ENCODE measurements around the gene KRT15.

Gene KRT15

DNA sequence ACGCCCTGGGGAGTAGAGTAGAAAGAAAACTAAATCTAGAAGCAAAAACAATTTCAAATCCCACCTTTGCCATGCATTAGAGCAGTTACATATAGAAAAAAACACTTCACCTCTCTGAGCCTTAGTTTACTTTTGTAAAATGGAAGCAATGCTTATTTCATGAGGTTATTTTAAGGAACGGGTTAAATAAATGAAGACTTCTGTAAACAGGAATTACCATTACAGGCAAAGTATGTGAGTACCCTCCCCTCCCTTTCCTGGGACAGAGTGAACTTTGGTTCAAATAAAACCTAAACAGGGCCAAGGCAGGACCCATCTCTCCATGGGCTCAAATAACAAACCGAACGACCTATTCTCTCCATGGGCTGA lies 4.5 kb upstream of the KRT15 start:
- no peak for DNase-seq

DNA sequence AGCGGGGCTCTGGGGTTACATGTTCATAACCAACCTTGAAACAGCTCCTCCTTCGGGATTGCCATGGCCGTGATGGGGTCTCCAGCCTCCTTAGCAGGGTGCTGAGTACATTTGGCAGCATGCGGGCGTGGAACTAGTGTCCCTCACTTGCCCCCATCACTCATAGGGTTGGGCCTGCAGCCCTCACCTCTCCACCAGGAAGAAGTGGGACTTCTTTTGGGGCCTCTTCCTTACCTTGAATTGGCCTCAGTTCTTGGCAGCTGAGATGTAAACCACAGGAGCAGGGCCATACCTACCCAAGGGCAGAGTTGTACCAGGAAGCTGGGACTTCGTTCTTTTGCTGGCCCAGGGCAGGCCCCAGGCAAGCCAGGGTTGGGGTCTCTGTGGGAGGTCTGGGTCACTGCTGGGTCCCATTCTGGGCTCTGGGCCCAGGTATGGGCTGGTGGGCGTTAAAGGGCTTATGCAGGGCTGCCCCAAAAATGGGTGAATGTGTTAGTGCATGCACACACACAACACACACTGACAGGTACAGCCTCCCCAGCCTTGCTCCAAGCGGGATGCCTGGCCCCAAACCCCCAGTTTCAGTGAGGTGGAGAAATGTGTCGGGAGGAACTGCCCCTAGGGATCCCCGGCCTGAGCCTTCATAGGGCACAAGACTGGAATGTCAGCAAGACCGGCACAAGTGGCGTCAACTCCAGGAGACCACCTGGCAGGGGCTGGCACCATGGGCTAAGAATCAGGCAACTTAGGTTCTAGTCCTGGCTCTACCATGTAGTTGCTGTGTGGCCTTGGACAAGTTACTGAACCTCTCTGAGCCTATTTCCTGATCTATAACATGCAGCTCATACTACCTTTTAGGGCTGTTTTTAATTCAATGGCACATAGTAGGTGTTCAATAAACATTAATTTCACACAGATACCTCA lies 3.9 kb upstream of the KRT15 start:
- DNase-seq: no peak

DNA sequence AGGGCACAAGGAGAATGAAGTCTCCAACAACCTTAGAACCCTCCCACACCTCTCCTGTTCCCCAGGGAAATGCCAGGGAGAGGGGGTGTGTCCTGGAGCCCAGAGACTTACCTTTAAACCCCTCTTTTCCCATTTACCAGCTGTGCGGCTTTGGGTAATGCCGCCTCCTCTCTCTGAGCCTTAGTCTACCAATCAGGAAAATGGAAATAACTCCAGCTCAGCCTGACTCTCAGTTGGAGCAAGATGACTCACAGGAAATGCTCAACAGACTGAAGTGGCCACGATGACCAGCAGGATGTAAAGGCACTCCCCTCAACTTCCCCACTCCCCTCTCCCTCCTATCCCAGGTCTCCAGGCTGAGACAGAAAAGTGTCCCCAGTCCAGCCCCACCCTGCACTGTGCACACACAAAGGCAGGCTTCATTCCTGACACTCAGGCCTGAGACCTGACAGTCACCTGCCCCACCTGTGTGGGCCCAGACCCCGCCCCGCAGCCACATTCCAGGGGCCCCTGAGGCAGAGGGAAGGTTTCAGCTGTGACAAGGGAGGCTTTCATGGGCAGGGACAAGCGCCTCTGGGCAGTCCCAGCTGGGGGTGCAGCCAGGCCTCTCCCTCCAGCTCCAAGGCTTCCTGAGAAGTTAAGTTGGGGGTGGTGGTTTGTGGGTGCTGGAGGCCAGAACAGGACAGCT lies 3.0 kb upstream of the KRT15 start:
- no peak for DNase-seq

DNA sequence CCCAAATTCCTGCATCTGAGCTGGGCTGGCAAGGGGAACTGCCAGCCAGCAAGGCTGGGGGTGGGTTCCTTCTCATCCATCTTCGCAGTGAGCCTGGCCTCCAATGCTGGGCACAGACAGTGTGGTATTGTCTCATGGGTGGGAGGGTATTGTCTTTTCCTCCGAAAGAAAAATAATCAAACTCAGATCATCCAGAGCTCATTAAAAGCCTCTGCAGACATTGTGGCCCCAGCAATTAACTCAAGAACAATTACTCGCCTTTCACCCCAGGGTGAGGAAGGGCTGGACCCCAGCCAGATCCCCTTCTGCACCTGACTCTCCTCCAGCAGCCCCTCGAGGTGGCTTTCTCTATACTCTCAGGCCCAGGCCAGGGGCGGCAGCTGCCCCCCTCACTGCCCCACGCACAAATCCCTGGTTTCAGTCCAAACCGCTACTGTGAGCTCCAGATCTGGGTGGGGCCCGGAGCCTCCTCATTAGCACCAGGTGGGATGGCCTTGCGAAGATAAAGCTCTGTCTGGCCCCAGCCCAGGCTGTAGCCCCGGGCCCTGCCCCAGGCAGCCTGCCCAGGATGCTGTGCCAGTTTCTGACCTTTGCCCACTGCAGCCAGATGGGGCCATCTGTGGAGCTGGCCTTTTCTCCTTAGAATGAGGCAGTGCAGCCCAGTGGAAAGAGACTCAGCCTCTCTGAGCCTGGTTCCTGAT lies 2.3 kb upstream of the KRT15 start:
- no peak for DNase-seq

DNA sequence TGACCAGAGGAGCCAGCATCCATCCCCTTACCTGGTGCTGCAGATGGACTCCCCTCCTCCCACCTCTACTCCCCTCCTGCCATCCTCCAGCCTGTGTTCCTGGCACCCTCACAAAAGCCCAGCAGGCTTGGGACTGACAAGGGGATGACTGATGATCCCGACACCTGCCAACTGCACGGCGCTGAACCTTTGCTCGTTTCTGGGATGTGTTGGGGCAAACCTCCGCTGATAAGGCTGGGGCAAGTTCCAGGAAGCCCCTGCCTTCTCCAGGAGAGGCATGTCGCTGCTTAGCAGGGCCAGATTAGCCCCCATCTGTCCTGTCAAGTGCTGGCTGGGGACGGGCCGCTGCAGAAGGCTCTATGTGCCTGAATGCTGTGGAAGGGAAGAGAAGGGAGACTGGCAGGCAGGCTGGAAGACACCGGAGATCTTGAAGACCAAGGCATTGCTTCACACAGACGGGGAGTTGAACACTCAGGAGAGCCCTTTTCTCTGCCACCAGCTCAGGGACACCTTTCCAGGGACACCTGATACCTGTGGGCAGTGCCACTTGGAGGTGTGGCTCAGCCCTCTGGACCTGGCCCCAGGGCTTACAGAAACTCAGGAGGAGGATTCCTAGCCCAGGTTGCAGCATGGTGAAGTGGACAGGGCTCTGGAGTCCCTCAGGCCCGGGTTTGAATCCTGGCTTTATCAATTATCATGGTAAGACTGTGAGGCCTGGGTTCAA lies 973 bp upstream of the KRT15 start:
- DNase-seq: no peak

DNA sequence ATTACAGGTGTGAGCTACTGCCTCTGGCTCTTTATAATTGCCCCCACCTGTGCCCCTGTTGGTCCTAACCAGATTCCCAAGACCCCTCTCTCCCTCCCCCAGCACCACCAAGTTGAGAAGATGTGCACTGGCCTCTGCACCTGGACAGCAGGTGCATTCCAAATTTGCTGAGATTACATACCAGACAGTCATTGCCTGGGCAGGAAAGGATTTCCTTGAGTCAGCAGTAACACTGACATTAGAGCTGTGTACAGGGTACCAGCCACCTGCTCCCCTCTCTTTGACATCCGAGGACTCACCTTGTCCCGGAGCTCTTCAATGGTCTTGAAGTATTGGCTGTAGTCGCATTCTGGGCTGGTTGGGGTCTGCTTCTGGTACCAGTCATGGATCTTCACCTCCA lies 659 bp downstream of the KRT15 start:
- DNase-seq: no peak

DNA sequence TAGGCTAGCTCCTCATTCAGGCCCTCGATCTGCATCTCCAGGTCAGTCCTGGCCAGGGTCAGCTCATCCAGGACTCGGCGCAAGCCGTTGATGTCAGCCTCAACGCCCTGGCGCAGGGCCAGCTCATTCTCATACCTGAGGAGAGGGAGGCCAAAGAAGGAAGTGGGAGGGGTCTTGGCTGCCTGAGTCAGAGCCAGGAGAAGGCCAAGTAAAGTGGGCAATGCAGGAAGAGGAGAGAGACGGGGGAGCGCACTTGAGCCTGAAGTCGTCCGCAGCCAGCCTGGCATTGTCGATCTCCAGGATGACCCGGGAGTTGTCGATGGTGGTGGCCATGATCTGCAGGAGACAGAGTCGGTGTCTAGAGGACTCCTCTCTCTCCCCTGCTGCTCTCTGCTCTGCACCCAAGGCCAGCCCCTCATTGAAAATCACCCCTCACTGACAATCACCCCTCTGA lies 1.8 kb downstream of the KRT15 start:
- no peak for DNase-seq

DNA sequence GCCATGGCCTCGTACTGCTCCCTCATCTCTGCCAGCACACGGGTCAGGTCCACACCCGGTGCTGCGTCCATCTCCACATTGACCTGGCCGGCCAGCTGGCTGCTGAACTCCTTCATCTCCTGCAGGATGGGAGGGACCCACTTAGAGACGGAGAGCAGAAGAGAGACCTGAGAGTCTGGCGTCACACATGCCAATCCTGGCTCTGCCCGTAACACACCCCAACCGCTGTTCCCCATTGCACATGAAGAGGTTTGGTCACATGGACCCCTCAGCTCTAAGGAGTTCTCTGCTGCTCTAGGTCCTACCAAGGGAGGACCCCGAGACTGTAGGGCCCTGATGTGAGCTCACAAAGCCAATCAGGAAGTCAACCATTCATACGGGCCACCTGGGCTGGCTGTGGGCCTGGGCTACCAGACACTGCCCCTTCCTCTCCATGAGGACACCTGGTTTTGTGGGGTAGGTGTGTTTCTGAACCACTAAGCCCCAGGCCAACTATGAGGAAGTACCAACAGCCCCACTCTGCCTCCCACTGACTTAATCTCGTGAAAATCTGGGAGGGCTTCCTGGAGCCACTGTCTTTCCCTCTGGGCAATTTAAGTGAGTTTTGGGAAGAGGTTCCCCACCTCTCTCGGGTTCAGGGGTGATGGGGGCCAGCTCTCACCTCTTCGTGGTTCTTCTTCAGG lies 2.4 kb downstream of the KRT15 start:
- DNase-seq: no peak

DNA sequence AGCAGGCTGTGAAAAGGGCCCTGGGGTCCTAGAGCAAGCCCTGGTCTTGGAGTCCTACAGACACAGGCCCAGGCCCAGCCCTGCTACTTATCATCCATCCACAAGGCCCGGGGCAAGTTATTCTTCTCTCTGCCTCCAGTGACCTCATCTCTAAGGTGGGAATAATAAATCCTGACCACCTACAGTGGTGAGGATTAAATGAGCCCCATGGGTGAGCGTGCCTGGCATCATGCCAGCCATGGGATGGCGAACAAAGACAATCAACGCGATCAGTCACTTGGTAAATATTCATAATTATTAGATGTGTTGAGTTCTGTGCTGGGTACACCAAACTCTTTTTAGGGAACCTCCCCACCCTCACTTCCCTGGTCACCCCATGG lies 5.5 kb downstream of the KRT15 start:
- DNase-seq: no peak

DNA sequence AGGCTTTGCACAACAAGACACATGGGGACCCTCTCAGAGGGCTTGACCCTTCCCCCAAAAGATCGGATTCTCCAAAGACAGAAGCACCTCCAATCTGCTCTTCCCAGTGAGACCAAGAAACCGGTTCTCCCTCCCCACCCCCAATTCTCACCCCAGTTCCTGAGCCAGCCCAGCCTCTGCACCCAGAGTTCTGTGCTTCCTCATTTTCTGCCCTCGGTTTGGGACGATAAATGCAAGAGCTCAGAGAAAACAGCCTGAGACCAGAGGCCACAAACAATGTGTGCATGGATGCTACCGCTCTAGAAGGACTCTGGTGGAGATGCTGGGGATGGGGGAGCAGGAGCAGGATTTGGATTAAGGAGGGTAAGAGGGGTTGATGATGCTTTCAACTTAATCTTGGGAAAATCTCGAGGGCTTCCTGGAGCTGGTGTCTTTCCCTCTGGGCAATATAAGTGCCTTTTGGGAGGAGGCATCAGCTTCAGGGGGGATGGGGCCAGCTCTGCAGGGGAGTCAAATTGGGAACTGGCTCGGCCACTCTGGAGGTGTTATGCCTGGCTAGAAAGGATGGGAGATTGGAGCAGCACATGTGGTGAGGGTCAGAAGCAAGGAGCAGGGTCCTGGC lies 6.0 kb downstream of the KRT15 start:
- DNase-seq: no peak

DNA sequence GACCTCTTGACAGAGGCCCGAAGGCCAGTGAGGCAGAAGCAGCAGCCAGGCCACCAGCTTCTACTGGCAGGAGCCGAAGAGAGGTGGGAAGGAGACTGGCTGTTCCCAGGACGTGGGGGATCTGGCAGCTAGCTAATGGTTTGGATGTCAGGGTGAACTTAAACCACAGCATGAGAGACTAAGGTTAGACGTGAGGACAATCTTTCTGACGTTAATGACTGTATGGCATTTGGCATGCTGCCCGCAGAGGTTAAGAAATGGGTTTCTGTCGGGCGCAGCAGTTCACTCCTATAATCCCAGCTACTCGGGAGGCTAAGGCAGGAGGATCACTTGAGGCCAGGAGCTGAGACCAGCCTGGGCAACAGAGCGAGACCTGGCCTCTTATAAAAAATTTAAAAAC lies 7.0 kb downstream of the KRT15 start:
- DNase-seq: no peak

DNA sequence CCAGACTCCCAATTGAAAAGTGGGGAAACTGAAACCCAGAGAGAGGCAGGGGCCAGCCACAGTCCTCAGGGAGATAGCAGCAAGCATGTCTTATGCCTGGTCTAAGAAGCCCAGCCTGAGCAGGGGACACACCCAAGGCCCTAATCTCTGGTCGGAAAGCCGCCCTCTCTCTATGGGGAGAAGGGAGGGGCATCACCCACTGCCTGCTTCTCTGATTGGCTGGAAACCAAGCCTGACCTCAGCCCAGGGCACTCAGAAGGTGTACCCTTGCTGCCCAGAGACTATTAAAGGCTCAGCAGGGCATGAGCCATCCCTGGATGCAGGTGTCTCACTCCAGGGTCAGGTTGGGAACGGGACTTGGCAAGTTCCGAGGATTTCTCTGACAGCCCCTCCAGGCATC lies 7.6 kb downstream of the KRT15 start:
- DNase-seq: no peak

DNA sequence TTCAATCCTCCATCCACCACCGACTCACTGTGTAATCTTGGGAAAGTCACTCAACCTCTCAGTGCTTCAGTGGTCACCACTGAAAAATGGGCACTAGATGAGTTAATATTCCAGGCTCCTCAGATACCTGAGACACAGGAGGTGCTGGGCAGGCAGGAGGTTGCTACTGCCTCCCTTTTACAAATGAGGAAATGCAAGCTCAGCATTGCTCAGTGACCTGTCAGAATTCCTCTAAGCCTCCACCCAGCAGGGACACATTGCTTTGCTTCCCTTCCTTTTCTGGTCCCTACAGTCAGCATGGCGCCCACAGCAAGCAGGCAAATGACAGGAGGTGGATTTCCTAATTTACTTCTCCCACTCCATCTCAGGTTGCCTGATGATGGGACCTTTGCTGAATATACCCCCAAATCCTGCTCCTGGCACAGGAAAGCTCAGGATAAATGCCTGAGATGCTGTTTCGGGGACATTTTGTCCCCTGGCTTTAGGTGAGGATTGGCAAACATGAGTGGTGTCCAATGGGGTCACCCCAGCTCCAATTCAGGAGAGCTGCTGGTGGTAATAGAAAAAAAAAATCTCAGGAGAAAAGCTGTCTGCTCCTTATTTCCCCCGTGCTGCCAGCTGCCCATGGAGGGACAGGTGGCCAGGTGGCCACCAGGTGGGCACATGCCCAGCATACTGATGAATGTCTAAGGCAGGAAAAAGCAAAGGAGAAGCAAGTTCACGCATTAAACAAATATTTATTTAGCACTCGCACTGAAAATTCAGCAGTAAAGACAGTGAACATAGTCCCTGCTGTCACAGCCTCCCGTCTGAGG lies 8.2 kb downstream of the KRT15 start:
- no peak for DNase-seq

DNA sequence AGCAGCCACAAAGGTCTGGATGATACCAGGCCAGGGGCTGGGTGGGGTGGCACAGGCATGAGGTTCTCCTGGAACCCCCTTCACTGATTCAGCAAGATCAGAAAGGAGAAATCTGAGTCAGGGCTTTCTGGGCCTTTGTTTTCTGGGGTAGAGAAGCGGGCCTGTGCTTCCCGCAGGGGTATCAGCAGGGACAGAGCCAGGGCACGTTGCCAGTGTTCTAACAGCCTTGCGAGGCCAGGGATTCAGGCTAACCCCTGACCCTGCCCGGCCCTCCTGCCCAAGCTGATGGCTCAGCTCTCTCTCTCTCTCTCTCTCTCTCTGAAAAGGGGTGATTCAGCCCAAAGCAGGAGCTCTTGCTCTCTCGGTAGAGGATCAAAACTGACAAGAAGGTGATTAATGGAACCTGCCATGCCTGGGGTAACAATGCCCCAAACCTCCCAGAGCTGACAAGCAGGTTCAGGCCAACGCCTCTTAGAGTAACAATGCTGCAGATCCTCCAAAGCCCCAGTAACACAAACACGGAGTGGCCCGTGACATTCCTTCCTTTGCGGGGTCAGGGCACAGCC lies 11.3 kb downstream of the KRT15 start:
- DNase-seq: no peak

DNA sequence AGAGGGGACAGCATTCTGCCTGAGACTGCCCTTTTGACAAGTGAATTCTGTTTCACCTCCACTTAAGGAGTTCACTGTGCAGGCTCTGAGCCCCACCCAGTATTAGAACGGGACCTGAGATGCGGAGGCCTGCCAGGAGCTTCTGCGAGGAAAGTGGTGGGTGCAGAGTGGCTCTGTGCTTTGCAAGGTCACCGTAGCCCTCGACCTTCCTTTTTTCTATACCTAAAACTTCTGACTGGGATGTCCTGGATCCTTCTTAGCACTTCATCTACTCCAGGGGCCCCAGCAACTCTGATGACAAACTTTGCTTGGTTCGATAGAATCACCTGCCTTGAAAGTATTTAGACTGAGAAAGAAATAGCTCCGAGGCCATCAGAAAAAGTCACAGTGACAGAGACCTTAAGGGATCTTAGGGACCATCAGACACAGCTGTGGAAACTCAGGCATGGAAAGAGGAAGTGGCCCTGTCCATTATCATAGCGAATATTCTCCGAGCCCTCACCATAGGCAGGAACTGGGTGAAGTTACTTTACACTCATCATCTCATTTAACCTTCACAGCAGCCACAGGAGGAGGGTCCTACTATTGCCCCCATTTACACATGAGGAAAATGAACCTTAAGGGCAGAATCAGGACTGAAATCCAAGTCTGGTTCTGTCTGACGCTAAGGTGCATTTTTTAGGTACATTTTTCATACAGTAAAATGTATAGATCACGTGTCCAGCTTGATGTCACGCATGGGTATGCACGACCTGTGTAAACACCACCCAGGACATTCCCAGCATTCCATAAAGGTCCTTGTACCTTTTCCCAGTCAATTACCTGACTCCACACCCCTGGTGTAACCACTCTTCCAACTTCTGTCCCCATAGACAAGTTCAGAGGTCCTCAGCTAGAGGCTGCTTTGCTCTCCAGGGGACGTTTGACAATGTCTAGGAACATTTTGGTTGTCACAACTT lies 12.6 kb downstream of the KRT15 start:
- DNase-seq: no peak

DNA sequence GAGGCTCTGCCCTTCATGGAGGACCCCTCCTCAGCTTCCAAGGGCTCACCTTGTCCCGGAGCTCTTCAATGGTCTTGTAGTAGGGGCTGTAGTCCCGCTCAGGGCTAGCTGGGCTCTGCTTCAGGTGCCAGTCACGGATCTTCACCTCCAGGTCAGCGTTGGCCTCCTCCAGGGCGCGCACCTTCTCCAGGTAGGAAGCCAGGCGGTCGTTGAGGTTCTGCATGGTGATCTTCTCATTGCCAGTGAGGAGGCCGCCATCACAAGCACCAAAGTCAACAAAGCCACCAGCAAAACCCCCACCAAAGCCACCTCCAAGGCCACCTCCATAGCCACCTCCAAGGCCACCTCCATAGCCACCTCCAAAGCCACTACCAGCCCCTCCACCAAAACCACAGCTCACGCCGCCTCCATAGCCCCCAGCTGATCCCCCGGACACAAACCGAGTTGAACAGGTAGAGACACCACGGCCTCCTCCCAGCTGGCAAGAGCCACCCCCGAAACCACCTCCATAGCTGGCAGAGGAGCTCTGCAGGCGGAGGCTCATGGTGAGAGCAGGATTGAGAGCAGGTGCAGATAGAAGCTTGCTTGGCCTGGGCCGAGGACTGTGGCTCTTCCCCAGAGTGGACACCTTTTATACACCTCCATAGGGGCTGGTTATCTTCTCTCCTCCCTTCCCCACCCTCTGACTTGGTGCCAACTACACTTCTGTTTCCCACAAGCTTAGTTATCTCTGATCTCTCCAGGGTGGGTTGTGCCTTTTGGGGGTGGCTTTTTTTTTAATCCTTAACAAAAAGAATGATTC lies 13.5 kb downstream of the KRT15 start, which contains the start of gene KRT13:
Gene KRT13 (minus strand): TSS at position 606 of the 802 bp plus-strand sequence. CDS start 62 bp downstream, at position 544.
- DNase-seq: no peak

DNA sequence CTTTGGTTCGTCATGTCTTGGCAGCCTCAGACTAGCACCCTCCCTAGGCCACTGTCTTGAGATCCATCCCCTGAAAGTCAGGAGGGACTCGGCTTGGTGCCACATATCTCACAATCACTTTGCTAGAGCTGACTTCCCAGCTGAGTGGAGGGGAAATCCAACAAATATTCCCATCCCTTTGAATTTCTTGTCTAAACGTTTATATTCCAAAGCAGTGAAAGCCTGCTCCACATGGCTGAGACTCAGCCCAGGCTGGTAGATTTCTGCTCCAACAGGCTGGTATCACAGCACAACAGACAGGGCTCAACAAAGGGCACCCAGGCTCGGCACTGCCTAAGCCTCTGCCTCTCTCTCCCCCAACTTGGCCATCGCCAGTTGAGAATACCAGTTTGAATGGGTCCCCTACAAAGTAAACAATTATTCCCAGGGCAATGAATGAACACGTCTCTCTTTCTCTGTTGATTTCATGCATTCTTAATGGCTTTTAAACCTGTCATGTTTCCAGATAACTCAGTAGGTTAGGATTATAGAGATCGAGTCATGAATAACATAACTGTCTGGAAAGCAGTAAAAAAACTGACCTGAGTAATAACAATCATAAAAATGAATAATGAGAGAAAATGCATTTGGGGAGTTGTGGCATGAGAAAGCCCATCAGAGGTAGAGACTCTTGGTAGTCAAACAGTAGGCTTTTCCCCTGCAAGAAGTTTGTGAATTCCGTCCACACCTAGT lies 14.3 kb downstream of the KRT15 start:
- no peak for DNase-seq

DNA sequence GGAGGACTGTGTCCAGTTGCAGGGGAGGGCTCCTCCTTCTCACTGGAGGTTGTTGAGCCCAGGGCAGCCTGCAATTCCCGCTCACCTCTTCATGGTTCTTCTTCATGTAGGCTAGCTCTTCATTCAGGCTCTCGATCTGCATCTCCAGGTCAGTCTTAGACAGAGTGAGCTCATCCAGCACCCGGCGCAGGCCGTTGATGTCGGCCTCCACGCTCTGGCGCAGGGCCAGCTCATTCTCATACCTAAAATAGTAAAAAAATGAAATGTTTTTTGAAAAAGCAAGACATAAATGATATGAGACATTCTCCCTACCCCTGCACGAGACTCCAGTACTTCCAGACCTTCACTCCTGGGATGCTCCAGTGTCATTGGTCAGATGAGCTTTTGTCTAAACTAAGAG lies 15.5 kb downstream of the KRT15 start:
- no peak for DNase-seq
